Stomach (tissue), 9 donors: Measurements from ENCODE around the gene NOTCH3. TPM values are rescaled to one million over a fixed set of nuclear protein-coding genes. Genes with fewer than 3 reads are reported as not detected.

ENCODE experiments used
- DNase-seq, 2 donors: peaks; one replicate each; pipeline versions ENCODE4 v3.0.0 to v3.0.0-alpha.2; 2013 to 2019
- H3K27ac ChIP-seq, 5 donors: fragments of 200-600 bp in 4 of 5; sonication (generic) in 4 of 5; one replicate each; pipeline ENCODE4 v1.5.1; 2013 to 2019; ENCODE audit warnings: mild to moderate bottlenecking in 1 of 5, moderate library complexity in 1 of 5
- H3K27me3 ChIP-seq, 3 donors: fragments of 200-600 bp; sonication (generic); one replicate each; pipeline ENCODE4 v1.5.1; 2017 to 2019; ENCODE audit warnings: mixed run types in 1 of 3
- H3K36me3 ChIP-seq, 4 donors: fragments of 200-600 bp; sonication (generic); 1 replicate in 3 of 4; 2 replicates in 1 of 4; pipeline ENCODE4 v1.5.1; 2016 to 2019
- H3K4me1 ChIP-seq, 4 donors: fragments of 200-600 bp; sonication (generic); one replicate each; pipeline ENCODE4 v1.5.1; 2016 to 2019
- H3K4me3 ChIP-seq, 4 donors: fragments of 200-600 bp; sonication (generic) in 3 of 4; one replicate each; pipeline ENCODE4 v1.5.1; 2016 to 2019; ENCODE audit warnings: mild to moderate bottlenecking in 1 of 4
- H3K9me3 ChIP-seq, 4 donors: fragments of 200-600 bp; sonication (generic); one replicate each; pipeline ENCODE4 v1.5.1; 2016 to 2019
- EP300 ChIP-seq: sonication (generic); formaldehyde crosslinking; IDR thresholded peaks from one replicate; pipeline ENCODE4 v1.6.1; 2017; ENCODE audit warnings: antibody characterized with exemption
- POLR2A ChIP-seq, 4 donors: fragments of 450-650 bp; IDR thresholded peaks; one replicate each; pipeline ENCODE4 v1.6.1; 2016; ENCODE audit warnings: antibody characterized with exemption in 4 of 4, control low read depth in 2 of 4, mild to moderate bottlenecking in 1 of 4, moderate library complexity in 1 of 4
- POLR2AphosphoS5 ChIP-seq, 3 donors: sonication (generic); formaldehyde crosslinking; IDR thresholded peaks; one replicate each; pipeline ENCODE4 v1.6.1; 2016; ENCODE audit warnings: antibody characterized with exemption in 3 of 3
- WGBS, 5 donors: extraction: QIAGEN DNeasy Blood & Tissue Kit in 3 of 5; methylation state at CpG; one replicate each; pipeline versions ENCODE4 v1.1.5 to v1.1.7; 2013 to 2018; 5-methylcytosine and 5-hydroxymethylcytosine counted together
- intact Hi-C: fragments of 100-400 bp; cut with DNase I; formaldehyde crosslinking; loops from one replicate; pipeline ENCODE4 v1.15.1; 2023; ENCODE audit warnings: low total_unique reads
- polyA plus RNA-seq, 3 donors: library from polyadenylated mRNA; stranded (reverse); fragments of 200-250 nt; gene quantifications; one replicate each; pipeline ENCODE4 v1.2.3, GENCODE V29; 2013
- total RNA-seq, 5 donors: library from RNA; depleted of rRNA; stranded (reverse); fragments of >200 nt; gene quantifications; one replicate each; pipeline versions ENCODE4 v1.1.0 to v1.2.3, GENCODE V29; 2014 to 2016
- TF ChIP-seq, protein P1 (sequence below), 7 experiments: fragments of 450-650 bp in 4 of 7; fragments of 200-600 bp in 3 of 7; sonication (generic) in 3 of 7; IDR thresholded peaks; one replicate each; pipeline ENCODE4 v1.5.1; 2016 to 2019; ENCODE audit warnings: antibody characterized with exemption in 7 of 7, control low read depth in 2 of 7, mild to moderate bottlenecking in 1 of 7
- donor health status: healthy with polysubstance abuse.
- donor health status: Bipolar disorder and iron deficiency.
- donor health status: healthy.

NOTCH3 gene
- total and polyA plus RNA-seq, 8 donors = 1.2 to 54.5 (median 22.8) TPM

- 94 to 96% (median 95%) methylated on average over 14 of the region's 14 CpGs for WGBS, 5 donors
- TF ChIP-seq POLR2AphosphoS5 (IDR thresholded peaks at IDR 0.05) (no peak), EP300 (no peak), POLR2A (IDR thresholded peaks at IDR 0.05) (no peak)
- TF ChIP-seq, protein P1, sequence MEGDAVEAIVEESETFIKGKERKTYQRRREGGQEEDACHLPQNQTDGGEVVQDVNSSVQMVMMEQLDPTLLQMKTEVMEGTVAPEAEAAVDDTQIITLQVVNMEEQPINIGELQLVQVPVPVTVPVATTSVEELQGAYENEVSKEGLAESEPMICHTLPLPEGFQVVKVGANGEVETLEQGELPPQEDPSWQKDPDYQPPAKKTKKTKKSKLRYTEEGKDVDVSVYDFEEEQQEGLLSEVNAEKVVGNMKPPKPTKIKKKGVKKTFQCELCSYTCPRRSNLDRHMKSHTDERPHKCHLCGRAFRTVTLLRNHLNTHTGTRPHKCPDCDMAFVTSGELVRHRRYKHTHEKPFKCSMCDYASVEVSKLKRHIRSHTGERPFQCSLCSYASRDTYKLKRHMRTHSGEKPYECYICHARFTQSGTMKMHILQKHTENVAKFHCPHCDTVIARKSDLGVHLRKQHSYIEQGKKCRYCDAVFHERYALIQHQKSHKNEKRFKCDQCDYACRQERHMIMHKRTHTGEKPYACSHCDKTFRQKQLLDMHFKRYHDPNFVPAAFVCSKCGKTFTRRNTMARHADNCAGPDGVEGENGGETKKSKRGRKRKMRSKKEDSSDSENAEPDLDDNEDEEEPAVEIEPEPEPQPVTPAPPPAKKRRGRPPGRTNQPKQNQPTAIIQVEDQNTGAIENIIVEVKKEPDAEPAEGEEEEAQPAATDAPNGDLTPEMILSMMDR (IDR thresholded peaks at IDR 0.05) = no peak
- Histone ChIP-seq H3K27ac (peak overlapping the region in 1 of 5 donors; percentile 9), H3K36me3 (peaks cover 67 to 81% (median 79%) of the 10 kb centered on the region in 4 donors), H3K4me1 (peaks cover 15 to 31% (median 23%) of the 10 kb centered on the region in 4 donors), H3K4me3 (no peak overlapping the region), H3K9me3 (no peaks in the 10 kb centered on the region), H3K27me3 (no peaks in the 10 kb centered on the region)
- no peak for DNase-seq
- intact Hi-C loops = no loop called here
Observed at GRCh38 chr19:15120135-15121026, 80.4 kb downstream of the NOTCH3 start.

DNA sequence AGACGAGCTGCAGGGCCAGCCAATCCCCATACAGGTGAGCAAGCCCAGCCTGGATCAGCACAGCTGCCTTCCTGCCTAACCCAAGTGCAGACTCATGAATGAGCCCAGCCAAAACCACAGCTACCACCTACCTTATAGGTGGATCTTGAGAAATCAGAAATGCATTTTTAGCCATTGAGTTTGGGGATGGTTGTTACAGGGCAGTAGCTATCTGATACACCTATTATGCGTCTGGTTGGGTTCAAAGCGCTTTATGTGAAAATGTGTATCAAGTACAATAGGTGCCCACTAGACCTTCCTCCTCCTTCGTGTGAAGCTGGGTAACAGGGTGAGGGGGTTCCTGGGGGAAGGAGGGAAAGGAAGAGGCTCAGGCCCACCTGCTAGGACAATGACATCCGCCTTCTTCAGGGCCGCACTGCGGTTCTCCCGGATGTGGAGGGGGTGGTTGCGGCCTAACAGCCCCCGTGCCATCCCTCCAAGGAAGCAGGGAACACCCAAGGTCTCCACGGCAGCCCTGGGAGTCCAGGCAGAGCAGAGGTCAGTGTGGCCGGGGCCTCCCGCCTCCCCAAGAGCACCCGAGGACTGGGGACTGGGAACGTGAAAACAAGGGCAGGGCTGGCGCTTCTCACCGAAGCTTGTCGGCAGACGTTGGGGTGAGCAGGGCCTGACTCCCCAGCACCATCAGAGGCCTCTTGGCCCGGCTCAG, 81.9 kb downstream of the NOTCH3 start:
- no peaks in the 10 kb centered on the region for H3K9me3 ChIP-seq
- H3K36me3 ChIP-seq = peaks cover 67 to 95% (median 92%) of the 10 kb centered on the region in 4 donors
- no peak overlapping the region for H3K27ac ChIP-seq
- 95 to 98% (median 96%) methylated on average over 12 to 20 of the region's 20 CpGs for WGBS, 5 donors
- H3K4me3 ChIP-seq = no peak overlapping the region
- no peak for DNase-seq
- intact Hi-C loops = no loop called here
- TF ChIP-seq POLR2A (IDR thresholded peaks at IDR 0.05) = no peak
- TF ChIP-seq, protein P1 (IDR thresholded peaks at IDR 0.05) = no peak
- no peak for TF ChIP-seq EP300
- TF ChIP-seq POLR2AphosphoS5 (IDR thresholded peaks at IDR 0.05) = no peak
- H3K27me3 ChIP-seq = no peaks in the 10 kb centered on the region
- H3K4me1 ChIP-seq = peaks cover 7 to 33% (median 20%) of the 10 kb centered on the region in 4 donors

- H3K4me1 ChIP-seq = peaks cover under 1 to 26% (median 14%) of the 10 kb centered on the region in 4 donors
- no peak overlapping the region for H3K27ac ChIP-seq
- peaks cover 67 to 100% (median 98%) of the 10 kb centered on the region in 4 donors for H3K36me3 ChIP-seq
- no peaks in the 10 kb centered on the region for H3K27me3 ChIP-seq
- intact Hi-C loops = no loop called here
- TF ChIP-seq EP300 = no peak
- TF ChIP-seq, protein P1 (IDR thresholded peaks at IDR 0.05) = no peak
- TF ChIP-seq POLR2A (IDR thresholded peaks at IDR 0.05) = no peak
- no peak for TF ChIP-seq POLR2AphosphoS5 (IDR thresholded peaks at IDR 0.05)
- no peak overlapping the region for H3K4me3 ChIP-seq
- no peaks in the 10 kb centered on the region for H3K9me3 ChIP-seq
- no peak for DNase-seq
- 93 to 100% (median 95%) methylated on average over 1 to 2 of the region's 2 CpGs for WGBS, 5 donors
Observed at GRCh38 chr19:15118248-15118647, 82.5 kb downstream of the NOTCH3 start.

GRCh38 chr19:15116856-15117255, 83.9 kb downstream of the NOTCH3 start:
- H3K4me3 ChIP-seq = no peak overlapping the region
- peaks cover 60 to 100% (median 99%) of the 10 kb centered on the region in 4 donors for H3K36me3 ChIP-seq
- TF ChIP-seq POLR2AphosphoS5 (IDR thresholded peaks at IDR 0.05) = no peak
- TF ChIP-seq, protein P1 (IDR thresholded peaks at IDR 0.05) = no peak
- no peak for TF ChIP-seq EP300
- no peak for TF ChIP-seq POLR2A (IDR thresholded peaks at IDR 0.05)
- H3K27ac ChIP-seq = no peak overlapping the region
- 89 to 94% (median 91%) methylated on average over 12 of the region's 12 CpGs for WGBS, 5 donors
- intact Hi-C loops = no loop called here
- no peaks in the 10 kb centered on the region for H3K9me3 ChIP-seq
- no peaks in the 10 kb centered on the region for H3K27me3 ChIP-seq
- no peak for DNase-seq
- H3K4me1 ChIP-seq = peaks cover 0 to 18% (median 11%) of the 10 kb centered on the region in 4 donors
